ENCODE results near the gene SPTLC1.

Gene SPTLC1

DNA sequence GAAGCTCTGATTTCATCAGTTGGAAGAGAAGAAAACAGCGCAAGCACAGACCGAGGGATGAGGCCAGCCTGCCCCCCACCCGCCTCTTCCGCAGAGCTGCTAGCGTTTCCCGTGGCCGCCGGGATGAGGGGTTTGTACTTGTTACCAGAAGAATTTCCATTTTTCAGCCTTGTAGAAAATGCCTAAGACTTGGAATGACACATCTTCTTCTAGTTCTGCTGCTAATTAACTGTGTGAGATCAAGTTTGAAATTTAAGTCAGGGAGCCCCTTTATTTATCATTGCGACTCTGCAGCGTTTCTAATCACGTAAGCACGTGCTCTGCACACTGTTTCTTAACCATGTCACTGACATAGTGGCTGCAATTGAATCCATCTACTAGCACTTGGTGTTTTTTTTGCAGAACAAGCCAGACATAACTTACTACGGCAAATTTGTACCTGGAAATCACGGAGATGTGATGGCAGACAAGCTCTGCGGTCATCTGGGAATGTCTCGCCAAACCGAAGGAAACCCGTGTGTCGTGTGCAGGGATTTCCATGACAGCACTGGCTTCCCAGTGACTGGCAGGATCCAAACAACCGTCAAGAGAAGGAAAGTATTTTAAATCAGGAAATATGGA, 123.4 kb downstream of the SPTLC1 start:
- DNase-seq (ENCODE audit: low read depth in 1 of 2, low spot score in 1 of 2), result no peak

DNA sequence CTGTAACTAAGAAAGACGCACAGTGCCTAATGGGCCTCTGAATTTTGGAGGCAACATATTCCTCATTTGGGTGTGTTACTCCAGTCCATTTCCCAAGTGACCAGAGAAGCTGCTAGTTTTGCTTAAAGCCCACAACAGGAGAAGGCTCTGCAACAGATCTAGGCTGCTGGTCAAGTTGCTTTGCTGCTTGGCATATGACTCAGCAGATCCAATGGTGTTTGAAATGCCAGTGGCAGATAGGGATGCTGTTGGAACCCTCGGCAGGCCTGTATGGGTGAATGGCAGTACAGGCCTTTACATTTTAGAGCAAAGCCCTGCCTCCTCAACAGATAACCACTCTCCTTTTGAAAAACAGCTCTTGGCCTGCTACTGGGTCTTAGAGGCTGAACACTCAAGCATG, 129.0 kb downstream of the SPTLC1 start:
- DNase-seq (ENCODE audit: low read depth in 1 of 2, low spot score in 1 of 2), result no peak

DNA sequence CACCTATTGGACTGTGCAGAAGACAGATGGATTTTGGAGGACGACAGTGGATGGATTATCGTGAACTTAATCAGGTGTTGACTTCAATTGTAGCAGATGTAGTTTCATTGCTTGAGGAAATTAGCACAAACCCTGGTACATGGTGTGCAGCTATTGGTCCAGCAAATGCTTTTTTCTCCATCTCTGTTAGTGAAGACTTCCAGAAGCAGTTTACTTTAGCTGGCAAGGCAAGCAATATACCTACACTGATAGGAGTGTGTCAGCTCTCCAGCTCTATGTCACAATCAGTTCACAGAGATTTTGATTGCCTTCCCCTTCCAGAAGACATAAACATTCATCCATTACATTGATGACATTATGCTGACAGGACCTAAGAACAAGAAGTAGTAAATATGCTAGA, 129.5 kb downstream of the SPTLC1 start:
- DNase-seq (ENCODE audit: low read depth in 1 of 2, low spot score in 1 of 2), result no peak
